SK-N-MC (cell line): ENCODE results near the gene SEMA5A.

ENCODE experiments used
- DNase-seq: peaks from one replicate; pipeline ENCODE4 v3.0.0-alpha.2; 2011; ENCODE audit warnings: low read depth, low spot score
- H3K27ac ChIP-seq: fragments of 200-600 bp; sonication (generic); 2 replicates; pipeline ENCODE4 v1.5.1; 2016; ENCODE audit warnings: mixed run types
- H3K36me3 ChIP-seq: fragments of 200-600 bp; sonication (generic); 2 replicates; pipeline ENCODE4 v1.6.1; 2017; ENCODE audit warnings: antibody characterized with exemption, low read length, mixed read lengths; ENCODE audit not compliant: insufficient read depth
- H3K4me3 ChIP-seq: fragments of 200-600 bp; sonication (generic); 2 replicates; pipeline ENCODE4 v1.5.1; 2016
- H3K9ac ChIP-seq: fragments of 200-600 bp; sonication (generic); 2 replicates; pipeline ENCODE4 v1.8.0; 2017; ENCODE audit warnings: mixed run types, mixed read lengths; ENCODE audit not compliant: insufficient read length
- H3K9me3 ChIP-seq: fragments of 200-600 bp; sonication (generic); 2 replicates; pipeline ENCODE4 v1.6.1; 2017; ENCODE audit warnings: low read depth, mild to moderate bottlenecking, antibody characterized with exemption, low read length, moderate library complexity, mixed read lengths
- EZH2 ChIP-seq: fragments of 200-600 bp; sonication (generic); IDR thresholded peaks from one replicate; pipeline ENCODE4 v1.6.1; 2017; ENCODE audit warnings: antibody characterized with exemption
- FOXP2 ChIP-seq: optimal IDR thresholded peaks from 2 replicates; pipeline ENCODE3; 2011; ENCODE audit warnings: mild to moderate bottlenecking, moderate library complexity; ENCODE audit not compliant: insufficient read depth; ENCODE audit errors: extremely low read length, control extremely low read depth
- POLR2AphosphoS5 ChIP-seq: IDR thresholded peaks from 2 replicates; pipeline ENCODE4 v1.6.1; 2012; ENCODE audit warnings: mild to moderate bottlenecking, low read depth, low read length, borderline replicate concordance

SEMA5A gene

DNA sequence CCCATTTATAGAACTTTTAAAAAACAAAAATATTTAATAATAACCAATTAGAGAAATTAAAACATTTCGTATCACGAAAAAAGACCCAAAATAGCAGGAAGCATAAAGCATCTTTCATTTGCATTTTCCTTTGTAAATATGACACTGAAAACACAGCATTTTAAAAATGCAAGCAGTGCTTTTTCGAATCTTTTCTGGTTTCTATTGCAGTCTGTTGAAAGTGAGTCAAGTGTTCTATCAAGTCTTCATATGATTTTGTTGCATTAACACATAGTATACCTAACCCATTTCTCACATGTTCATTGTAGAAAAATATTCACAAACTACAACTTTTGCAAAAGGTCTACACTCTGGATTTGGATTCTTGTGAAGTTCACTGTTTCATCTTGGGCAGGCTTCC lies 198.8 kb downstream of the SEMA5A start:
- Histone ChIP-seq H3K9me3 (no peaks in the 10 kb centered on the region), H3K4me3 (no peak overlapping the region), H3K9ac (no peak overlapping the region), H3K27ac (no peak overlapping the region), H3K36me3 (no peaks in the 10 kb centered on the region)
- TF ChIP-seq FOXP2 (no peak), POLR2AphosphoS5 (no peak), EZH2 (no peak)
- DNase-seq, result no peak

DNA sequence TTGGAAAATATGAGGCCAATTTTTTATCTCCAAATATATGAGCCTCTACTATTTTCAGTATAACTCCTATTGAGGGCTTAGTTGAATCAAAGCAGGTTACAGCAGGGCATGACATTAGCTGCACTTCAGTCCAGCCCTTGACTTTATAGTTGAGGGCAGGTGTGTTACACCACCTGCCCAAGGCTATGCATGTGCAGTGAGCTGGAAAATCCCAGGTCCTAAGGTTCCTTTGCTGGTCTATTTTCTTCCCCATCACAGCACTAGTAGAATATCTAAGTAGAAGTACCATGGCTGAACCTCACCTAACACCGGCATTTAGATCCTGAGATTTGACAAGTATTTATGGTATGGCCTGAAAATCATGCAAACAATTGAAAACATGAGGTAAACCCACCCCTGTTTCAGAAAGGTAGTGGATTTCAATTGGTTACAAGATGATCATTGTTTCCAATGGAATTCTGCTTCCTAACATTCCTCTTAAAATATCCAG lies 201.1 kb downstream of the SEMA5A start:
- Histone ChIP-seq H3K27ac (no peak overlapping the region), H3K4me3 (no peak overlapping the region), H3K9ac (no peak overlapping the region), H3K9me3 (no peaks in the 10 kb centered on the region), H3K36me3 (no peaks in the 10 kb centered on the region)
- DNase-seq, result no peak
- TF ChIP-seq FOXP2 (no peak), EZH2 (no peak), POLR2AphosphoS5 (no peak)

DNA sequence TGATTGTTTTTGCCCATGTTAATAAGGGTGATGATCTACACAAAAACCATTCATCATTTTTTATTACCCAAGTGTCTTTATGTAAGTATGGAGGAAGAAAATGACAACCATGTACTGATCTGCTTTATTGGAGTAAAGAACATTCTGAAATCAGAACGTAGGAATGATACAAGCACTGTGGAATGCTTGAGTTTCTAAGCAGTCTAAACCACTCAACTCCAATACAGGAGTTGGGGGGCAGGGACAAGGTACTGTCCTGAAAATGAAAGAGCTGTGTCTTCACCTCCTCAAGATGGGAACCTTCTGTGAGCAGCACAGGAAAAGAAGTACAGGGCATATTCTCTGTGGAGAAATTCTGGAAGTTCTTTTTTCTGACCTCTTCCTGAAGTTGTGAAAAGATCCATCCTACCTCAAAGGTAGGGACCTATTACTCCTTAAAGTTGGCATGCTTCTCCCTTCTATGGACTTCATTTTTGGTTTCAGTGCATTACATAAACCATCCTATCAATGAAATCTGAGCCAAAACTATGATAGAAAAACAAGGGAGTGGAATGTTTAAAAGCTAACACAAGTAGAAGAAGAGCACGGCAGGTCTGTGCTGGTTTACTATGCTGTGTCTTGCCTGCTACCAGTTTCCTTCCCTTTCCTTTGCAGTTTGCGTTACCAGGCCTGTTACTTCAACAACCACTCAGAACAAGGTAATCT lies 202.6 kb downstream of the SEMA5A start:
- Histone ChIP-seq H3K9ac (no peak overlapping the region), H3K4me3 (no peak overlapping the region), H3K36me3 (no peaks in the 10 kb centered on the region), H3K9me3 (no peaks in the 10 kb centered on the region), H3K27ac (no peak overlapping the region)
- TF ChIP-seq POLR2AphosphoS5, result no peak
- TF ChIP-seq FOXP2, result no peak
- TF ChIP-seq EZH2, result no peak
- DNase-seq, result no peak

DNA sequence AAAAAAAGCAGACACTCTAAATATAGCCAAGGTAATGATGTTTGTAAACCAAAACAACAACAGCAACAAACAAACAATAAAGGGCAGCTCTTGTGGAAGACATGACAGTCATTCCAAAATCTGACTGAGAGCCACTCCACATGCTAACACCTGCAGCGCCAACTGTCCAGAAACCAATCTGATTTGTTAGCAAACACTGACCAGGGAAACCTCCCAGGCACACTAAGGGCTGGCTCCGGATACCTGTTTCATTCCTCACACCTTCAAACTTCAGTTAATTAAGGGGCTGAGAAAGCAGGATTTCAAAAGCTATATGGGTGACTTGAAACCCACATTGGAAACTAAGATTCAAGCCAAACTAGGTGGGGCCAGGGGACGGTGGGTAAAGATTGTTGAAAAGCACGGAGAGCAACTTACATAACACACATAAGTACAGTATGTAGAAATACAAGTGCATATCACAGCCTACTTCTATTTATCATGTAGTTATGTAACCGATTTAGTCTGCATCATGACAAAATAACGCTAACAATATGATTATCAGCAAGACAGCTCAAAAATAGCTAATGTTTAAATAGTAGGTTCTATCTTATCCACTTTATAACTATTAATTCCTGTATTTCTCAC lies 203.6 kb downstream of the SEMA5A start:
- no peak for DNase-seq
- no peak overlapping the region for H3K27ac ChIP-seq
- no peaks in the 10 kb centered on the region for H3K36me3 ChIP-seq
- no peak overlapping the region for H3K4me3 ChIP-seq
- no peaks in the 10 kb centered on the region for H3K9me3 ChIP-seq
- H3K9ac ChIP-seq, result no peak overlapping the region
- no peak for TF ChIP-seq FOXP2
- no peak for TF ChIP-seq POLR2AphosphoS5
- no peak for TF ChIP-seq EZH2

DNA sequence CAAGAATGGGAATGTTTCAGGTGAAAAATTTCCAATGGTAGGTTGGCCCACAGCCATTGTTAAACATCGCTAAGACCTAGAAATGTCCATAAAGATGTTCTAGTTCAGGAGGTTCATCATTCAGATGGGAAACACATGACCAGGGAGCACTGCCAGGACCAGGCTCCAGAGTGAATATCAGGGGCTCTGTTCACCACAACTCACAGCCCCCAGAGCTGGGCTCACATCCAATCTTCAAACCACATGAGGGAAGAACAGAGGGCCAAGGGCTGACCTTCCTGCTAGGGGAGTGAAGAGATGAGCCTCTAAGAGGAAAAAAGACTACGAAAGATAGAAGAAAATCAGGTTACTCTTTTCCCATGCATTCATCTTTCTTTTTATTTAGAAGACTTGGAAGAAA lies 205.8 kb downstream of the SEMA5A start:
- Histone ChIP-seq H3K9ac (no peak overlapping the region), H3K27ac (no peak overlapping the region), H3K36me3 (no peaks in the 10 kb centered on the region), H3K9me3 (no peaks in the 10 kb centered on the region), H3K4me3 (no peak overlapping the region)
- DNase-seq, result no peak
- TF ChIP-seq EZH2, result no peak
- no peak for TF ChIP-seq POLR2AphosphoS5
- no peak for TF ChIP-seq FOXP2

DNA sequence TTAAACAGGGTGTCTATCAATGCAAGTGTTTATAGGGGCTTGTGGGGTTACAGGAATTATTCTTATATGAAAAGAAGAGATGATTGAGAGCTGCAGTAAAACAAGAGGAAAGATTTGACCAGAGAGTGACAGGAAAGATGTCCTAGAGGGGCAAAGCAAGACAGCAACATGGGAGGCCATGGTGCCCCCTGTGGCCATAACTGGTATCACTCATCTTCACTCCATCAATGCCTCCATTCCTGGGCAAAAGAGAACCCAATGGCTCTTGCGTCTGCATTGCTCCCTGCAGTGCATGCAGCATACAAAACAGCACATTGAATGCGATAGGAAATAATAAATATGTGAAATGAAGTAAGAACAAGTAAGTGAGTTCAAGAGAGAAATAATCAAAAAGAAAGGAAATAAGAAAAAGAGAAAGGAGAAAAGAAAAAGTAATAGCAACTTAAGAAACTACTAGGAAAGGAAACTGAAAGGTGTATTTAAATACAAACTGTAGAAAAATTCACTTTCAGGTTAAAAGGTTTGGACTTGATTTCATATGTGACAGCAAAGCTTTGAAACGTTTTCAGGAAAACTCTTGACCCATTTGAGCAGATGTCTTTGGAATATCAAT lies 206.6 kb downstream of the SEMA5A start:
- DNase-seq, result no peak
- no peak for TF ChIP-seq FOXP2
- no peak for TF ChIP-seq POLR2AphosphoS5
- TF ChIP-seq EZH2, result no peak
- Histone ChIP-seq H3K9ac (no peak overlapping the region), H3K4me3 (no peak overlapping the region), H3K27ac (no peak overlapping the region), H3K9me3 (no peaks in the 10 kb centered on the region), H3K36me3 (no peaks in the 10 kb centered on the region)

DNA sequence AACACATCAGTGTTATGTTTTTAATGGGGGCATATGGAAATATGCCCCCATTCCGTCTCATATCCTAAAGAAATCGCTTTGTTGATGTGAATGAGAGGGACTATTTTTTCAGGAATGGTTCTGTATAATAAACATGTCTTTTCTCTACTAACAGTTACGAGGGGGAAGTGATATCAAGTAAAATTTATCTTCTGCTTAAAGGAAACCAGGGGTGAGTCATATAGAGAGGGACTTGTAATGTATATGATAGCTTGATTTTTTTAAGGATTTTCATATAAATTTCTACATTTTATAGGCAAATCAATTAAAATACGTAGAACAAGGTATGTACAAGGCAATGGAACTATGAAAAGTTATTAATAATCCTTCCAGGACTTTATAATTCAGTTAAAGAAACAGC lies 207.1 kb downstream of the SEMA5A start:
- Histone ChIP-seq H3K9me3 (no peaks in the 10 kb centered on the region), H3K4me3 (no peak overlapping the region), H3K27ac (no peak overlapping the region), H3K9ac (no peak overlapping the region), H3K36me3 (no peaks in the 10 kb centered on the region)
- no peak for DNase-seq
- TF ChIP-seq FOXP2 (no peak), EZH2 (no peak), POLR2AphosphoS5 (no peak)

DNA sequence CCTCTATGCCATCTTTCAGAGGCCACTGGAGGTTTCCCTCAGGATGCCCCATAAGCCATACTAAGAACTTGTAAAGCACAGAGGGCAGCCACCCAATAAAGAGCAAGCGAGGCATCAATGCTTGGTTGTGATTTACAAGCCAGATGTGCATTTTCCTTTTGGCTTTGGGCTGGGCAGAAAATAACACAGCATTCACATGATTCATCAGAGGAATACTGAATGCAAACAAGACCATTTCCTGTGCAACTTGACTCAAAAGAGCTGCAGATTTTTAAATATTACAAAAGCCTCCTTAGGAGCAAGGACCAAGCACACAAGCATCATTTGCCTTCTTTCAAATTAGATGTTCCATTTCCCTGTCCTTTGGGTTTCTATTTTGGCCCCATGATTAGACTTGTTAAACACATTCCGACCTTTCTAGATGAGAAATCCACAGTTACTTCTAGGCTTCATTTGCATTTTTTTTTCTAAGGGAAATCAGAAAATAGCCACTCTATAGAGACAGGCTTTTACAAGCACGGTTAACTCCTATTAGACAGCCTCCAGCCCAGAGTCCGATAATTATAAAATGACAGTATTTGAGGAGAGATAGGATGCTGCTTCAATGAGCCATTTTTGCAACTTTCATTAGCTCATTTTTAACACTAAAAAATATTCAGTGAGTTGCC lies 207.8 kb downstream of the SEMA5A start:
- no peak for TF ChIP-seq EZH2
- no peak for TF ChIP-seq FOXP2
- no peak for DNase-seq

More for the DNA sequence above, 207.8 kb downstream of the SEMA5A start:
- no peak overlapping the region for H3K9ac ChIP-seq
- no peaks in the 10 kb centered on the region for H3K36me3 ChIP-seq
- H3K27ac ChIP-seq, result no peak overlapping the region
- no peaks in the 10 kb centered on the region for H3K9me3 ChIP-seq
- H3K4me3 ChIP-seq, result no peak overlapping the region
